Measurements from ENCODE around the gene LIPA.
"Not testable (repeated sequence)": the region's sequence is repeated elsewhere in the genome, so short reads cannot be mapped to it uniquely, and the experiment has no call there.

The LIPA gene

GRCh38 chr10:89207181-89207800, 44.3 kb downstream of the LIPA start, which contains the start of gene CH25H:
CH25H (minus strand) TSS chr10:89207317; CDS start chr10:89207292, 25 bp downstream.
- DNase-seq, result peak; percentile 17

- no peak for DNase-seq
Measured at GRCh38 chr10:89206402-89207180, 45.0 kb downstream of the LIPA start.

GRCh38 chr10:89204621-89205185, 46.9 kb downstream of the LIPA start:
- no peak for DNase-seq

GRCh38 chr10:89203237-89203636, 48.3 kb downstream of the LIPA start:
- DNase-seq, result no peak

- DNase-seq, result no peak
Measured at GRCh38 chr10:89202033-89202425, 49.5 kb downstream of the LIPA start.

- DNase-seq, result no peak
Measured at GRCh38 chr10:89201345-89202032, 50.1 kb downstream of the LIPA start.

- no peak for DNase-seq
Measured at GRCh38 chr10:89197473-89197872, 54.1 kb downstream of the LIPA start.

- DNase-seq, result not testable (repeated sequence)
Measured at GRCh38 chr10:89191301-89191700, 60.3 kb downstream of the LIPA start.

- no peak for DNase-seq
Measured at GRCh38 chr10:89189211-89189734, 62.3 kb downstream of the LIPA start.

GRCh38 chr10:89185658-89186057, 65.9 kb downstream of the LIPA start:
- no peak for DNase-seq

GRCh38 chr10:89184638-89185037, 66.9 kb downstream of the LIPA start:
- DNase-seq, result no peak

- no peak for DNase-seq
Measured at GRCh38 chr10:89183571-89183970, 68.0 kb downstream of the LIPA start.

- no peak for DNase-seq
Measured at GRCh38 chr10:89182894-89183293, 68.7 kb downstream of the LIPA start.

- DNase-seq, result no peak
Measured at GRCh38 chr10:89175816-89176215, 75.8 kb downstream of the LIPA start.

GRCh38 chr10:89173075-89173474, 78.5 kb downstream of the LIPA start:
- DNase-seq, result peak; percentile 67

GRCh38 chr10:89171996-89172395, 79.6 kb downstream of the LIPA start:
- no peak for DNase-seq

- DNase-seq, result no peak
Measured at GRCh38 chr10:89171263-89171872, 80.2 kb downstream of the LIPA start.

- not testable (repeated sequence) for DNase-seq
Measured at GRCh38 chr10:89168354-89168900, 83.1 kb downstream of the LIPA start.

- DNase-seq, result peak; percentile 46
Measured at GRCh38 chr10:89167915-89168314, 83.7 kb downstream of the LIPA start.

- DNase-seq, result no peak
Measured at GRCh38 chr10:89165923-89166322, 85.7 kb downstream of the LIPA start.

- peak; percentile 28 for DNase-seq
Measured at GRCh38 chr10:89164920-89165319, 86.7 kb downstream of the LIPA start.

GRCh38 chr10:89164080-89164479, 87.5 kb downstream of the LIPA start:
- no peak for DNase-seq
